ENCODE results near the gene UPK3A. TPM values are rescaled to one million over a fixed set of nuclear protein-coding genes. Genes with fewer than 3 reads are reported as not detected.
A peak's percentile ranks its signal among the peaks of the same experiment; 100 is the strongest.

Gene UPK3A
- total and polyA plus RNA-seq, 9 donors = 0.19 to 4.3 (median 0.43) TPM; not detected in 5

DNA sequence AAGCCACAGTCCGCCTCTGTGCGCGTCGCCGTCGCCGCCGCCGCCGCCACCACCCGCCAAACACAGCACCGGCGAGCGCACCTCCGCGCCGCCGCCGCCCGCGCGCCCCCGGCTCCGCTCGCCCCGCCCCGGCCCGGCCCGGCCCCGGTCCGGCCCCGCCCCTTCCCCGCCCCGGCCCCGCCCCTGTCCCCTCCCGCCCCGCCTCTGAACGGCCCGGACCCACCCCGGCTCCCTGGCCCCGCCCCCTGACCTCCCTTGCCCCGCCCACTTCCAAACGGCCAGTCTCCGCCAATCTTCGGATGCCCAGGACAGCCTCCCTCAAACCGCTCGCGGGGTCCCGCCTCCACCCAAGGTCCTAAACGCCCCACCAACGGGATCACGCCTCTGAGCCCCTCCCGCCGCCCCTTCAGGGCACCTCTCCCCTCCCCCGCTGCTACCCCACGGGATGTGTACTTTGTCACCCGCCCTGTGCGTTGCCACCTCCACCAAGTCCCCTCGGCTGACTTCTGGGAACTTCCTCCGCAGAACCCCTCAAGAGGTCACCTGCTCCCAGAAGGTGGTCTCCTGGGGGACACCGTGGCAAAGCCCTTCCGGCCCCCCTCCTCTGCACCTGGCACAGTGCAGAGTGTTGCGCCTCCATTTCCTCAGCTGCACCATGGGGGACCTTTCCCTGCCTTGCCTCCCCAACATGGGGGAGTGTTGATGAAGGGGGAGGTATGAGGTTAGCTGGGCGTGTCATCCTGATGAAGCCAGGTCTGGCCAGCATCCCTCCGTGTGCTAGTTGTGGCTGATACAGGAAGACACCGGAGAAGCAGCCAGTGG lies 43.7 kb upstream of the UPK3A start, which contains the start of gene KIAA0930:
TSS of gene KIAA0930 (minus strand) at position 85 of the 822 bp plus-strand sequence. CDS start 191 bp downstream, outside the sequence.
- WGBS (ENCODE audit: insufficient coverage) = 2% methylated on average over 31 of the region's 66 CpGs
- DNase-seq = peak; percentile 72

DNA sequence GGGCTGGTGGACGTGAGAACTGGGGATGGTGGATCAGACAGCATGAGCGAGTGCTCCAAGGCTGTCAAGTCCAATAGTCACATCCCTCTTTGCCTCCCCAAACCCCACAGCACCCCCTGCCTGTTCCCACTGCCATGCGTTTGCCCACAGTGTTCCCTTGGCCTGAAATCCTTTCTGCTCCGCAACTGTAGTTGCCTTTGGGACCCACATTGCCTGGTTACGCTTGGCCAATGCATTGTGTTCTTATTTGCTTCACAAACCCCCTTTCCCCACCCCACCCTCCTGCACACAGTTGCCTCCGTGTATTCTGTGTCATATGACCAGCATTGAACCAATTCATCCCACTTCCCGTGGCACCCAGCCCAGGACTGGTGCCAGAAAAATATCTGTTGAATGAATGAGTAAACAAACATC lies 42.0 kb upstream of the UPK3A start:
- Histone ChIP-seq H3K27me3 (ENCODE audit: control insufficient read depth, insufficient read depth, low read length) (peaks cover 3% of the 10 kb centered on the region), H3K36me3 (ENCODE audit: control insufficient read depth, insufficient read depth, low read length) (no peaks in the 10 kb centered on the region), H3K27ac (ENCODE audit: low read length) (no peak overlapping the region), H3K4me3 (ENCODE audit: low read length) (no peak overlapping the region), H3K9me3 (replicated peaks; ENCODE audit: control insufficient read depth, low read depth, low read length) (no peaks in the 10 kb centered on the region), H3K4me1 (ENCODE audit: control insufficient read depth, insufficient read depth, low read length) (peaks cover 28% of the 10 kb centered on the region)
- DNase-seq = no peak
- 62% methylated on average over 4 of the region's 7 CpGs for WGBS (ENCODE audit: insufficient coverage)

More for the DNA sequence above, 43.7 kb upstream of the UPK3A start, which contains the start of gene KIAA0930:
- H3K9me3 ChIP-seq (replicated peaks; ENCODE audit: control insufficient read depth, low read depth, low read length) = no peaks in the 10 kb centered on the region
- H3K4me3 ChIP-seq (ENCODE audit: low read length) = peak within 1 kb of the TSS; percentile 50
- H3K36me3 ChIP-seq (ENCODE audit: control insufficient read depth, insufficient read depth, low read length) = peaks cover 6% of the 10 kb centered on the region
- peaks cover 22% of the 10 kb centered on the region for H3K4me1 ChIP-seq (ENCODE audit: control insufficient read depth, insufficient read depth, low read length)
- H3K27ac ChIP-seq (ENCODE audit: low read length) = no peak within 1 kb of the TSS
- peaks cover 3% of the 10 kb centered on the region for H3K27me3 ChIP-seq (ENCODE audit: control insufficient read depth, insufficient read depth, low read length)

DNA sequence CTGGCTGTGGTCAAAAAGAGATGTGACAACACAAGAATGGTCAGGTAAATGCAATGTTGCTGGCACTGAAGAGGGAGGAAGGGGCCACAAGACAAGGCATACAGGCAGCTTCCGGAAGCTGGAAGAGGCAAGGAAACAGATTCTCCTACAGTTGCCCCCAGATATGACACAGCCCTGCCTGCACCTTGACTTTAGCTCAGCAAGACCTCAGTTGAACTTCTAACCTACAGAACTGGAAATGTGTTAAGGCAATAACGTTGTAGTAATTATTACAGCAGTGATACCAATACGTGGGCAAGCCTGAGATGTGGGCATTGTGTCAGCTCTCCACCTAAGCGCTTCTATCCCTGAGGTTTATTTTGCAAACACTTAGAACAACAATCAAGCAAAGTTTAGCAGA lies 39.8 kb upstream of the UPK3A start:
- WGBS (ENCODE audit: insufficient coverage) = 86% methylated on average over 2 of the region's 4 CpGs
- Histone ChIP-seq H3K9me3 (replicated peaks; ENCODE audit: control insufficient read depth, low read depth, low read length) (no peaks in the 10 kb centered on the region), H3K36me3 (ENCODE audit: control insufficient read depth, insufficient read depth, low read length) (no peaks in the 10 kb centered on the region), H3K27me3 (ENCODE audit: control insufficient read depth, insufficient read depth, low read length) (peaks cover 3% of the 10 kb centered on the region), H3K27ac (ENCODE audit: low read length) (no peak overlapping the region), H3K4me1 (ENCODE audit: control insufficient read depth, insufficient read depth, low read length) (peaks cover 16% of the 10 kb centered on the region), H3K4me3 (ENCODE audit: low read length) (no peak overlapping the region)
- no peak for DNase-seq

DNA sequence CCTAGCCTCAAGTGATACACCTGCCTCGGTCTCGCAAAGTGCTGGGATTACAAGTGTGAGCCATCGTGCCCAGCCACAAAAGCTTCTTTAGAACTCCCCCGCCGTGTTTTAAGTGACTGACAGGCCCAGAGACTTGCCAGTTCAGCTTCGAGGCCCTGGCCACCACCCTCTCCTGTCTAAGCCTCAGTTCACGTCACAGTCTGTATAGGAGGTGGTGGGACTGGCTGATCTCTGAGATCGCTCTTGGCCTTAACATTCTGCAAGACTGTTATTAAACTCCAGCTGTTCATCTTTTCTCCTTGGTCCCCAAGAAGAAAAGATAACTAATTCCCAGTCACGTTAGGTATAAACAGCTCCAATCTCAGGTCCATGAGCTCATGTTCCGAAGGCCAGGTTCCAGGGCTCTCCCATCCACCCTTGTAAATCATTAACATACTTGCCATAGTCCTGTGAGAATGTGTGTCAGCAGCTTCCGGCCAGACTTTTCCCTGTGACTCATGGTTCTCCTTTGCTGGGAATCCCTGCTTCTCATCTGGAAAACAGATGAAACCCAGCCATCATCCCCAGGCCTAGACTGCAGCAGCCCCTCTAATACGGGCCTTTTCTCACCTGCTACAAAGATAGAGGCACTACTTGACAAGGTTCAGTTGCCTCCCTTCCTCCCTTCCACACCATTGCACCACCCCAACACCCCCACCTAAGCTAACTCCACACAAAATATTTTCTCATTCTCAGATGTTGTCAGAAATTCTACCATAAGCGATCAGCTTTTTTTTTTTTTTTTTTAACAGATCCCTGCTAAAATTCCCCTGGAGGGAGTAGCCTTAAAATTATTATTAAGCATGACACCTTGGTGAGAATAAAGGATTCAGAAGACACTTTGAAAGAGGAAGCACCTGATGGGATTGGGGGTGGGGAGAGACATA lies 38.4 kb upstream of the UPK3A start:
- DNase-seq = peak; percentile 84

DNA sequence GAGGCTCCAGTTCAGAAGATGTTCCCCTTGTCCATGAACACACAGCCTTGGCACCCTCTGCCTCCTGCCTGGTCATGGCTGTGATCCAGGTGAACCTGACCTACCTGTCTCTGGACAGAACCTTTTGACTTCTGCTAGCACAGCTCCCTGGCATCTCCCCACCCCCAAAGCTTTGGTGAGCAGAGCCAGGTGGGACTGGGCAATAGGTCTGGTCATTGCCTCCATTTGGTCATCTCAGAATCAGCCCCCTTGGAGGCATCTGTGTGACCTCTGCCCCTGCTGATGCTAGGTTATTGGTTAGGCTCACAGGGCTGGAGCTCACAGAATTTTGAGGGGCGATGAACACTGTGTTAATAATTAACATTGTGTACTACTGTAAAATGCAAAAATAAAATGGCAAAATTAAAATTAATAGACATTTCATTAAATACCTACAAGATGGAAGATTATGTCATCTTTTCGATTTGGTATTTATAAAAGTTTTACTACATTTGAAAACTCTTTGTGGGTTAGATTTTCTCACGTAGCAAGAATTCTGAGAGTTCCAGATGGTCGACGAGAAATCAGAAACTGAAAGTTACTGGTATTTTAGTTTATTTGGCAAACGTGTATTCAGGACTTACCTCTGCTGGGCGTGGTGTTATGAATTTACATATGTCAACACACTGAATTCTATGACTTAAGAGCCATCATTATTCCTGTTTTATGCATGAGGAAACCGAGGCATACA lies 35.8 kb upstream of the UPK3A start:
- WGBS (ENCODE audit: insufficient coverage) = 41% methylated on average over 3 of the region's 8 CpGs
- Histone ChIP-seq H3K27ac (ENCODE audit: low read length) (no peak overlapping the region), H3K4me1 (ENCODE audit: control insufficient read depth, insufficient read depth, low read length) (peaks cover 7% of the 10 kb centered on the region), H3K36me3 (ENCODE audit: control insufficient read depth, insufficient read depth, low read length) (no peaks in the 10 kb centered on the region), H3K9me3 (replicated peaks; ENCODE audit: control insufficient read depth, low read depth, low read length) (no peaks in the 10 kb centered on the region), H3K4me3 (ENCODE audit: low read length) (no peak overlapping the region), H3K27me3 (ENCODE audit: control insufficient read depth, insufficient read depth, low read length) (peaks cover 3% of the 10 kb centered on the region)
- DNase-seq = no peak

More for the DNA sequence above, 38.4 kb upstream of the UPK3A start:
- Histone ChIP-seq H3K36me3 (ENCODE audit: control insufficient read depth, insufficient read depth, low read length) (no peaks in the 10 kb centered on the region), H3K4me3 (ENCODE audit: low read length) (no peak overlapping the region), H3K4me1 (ENCODE audit: control insufficient read depth, insufficient read depth, low read length) (peaks cover 9% of the 10 kb centered on the region), H3K27ac (ENCODE audit: low read length) (peak overlapping the region; percentile 42), H3K27me3 (ENCODE audit: control insufficient read depth, insufficient read depth, low read length) (peaks cover 3% of the 10 kb centered on the region), H3K9me3 (replicated peaks; ENCODE audit: control insufficient read depth, low read depth, low read length) (no peaks in the 10 kb centered on the region)
- 47% methylated on average over 8 of the region's 13 CpGs for WGBS (ENCODE audit: insufficient coverage)

DNA sequence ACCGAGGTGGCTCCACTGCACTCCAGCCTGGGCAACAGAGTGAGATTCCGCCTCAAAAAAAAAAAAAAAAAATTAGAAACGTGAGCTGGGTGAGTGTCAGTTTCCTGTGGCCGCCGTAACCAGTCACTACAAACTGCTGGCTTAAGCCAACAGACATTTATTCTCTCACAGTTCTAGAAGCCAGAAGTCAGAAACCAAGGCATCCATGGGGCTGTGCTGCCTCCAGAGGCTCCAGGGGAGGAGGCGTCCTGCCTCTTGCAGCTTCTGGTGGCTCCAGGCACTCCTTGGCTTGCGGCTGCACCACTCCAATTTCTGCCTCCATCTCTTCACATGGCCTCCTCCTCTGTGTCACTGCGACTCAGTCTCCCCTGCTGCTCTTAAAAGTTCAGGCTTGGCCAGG lies 32.9 kb upstream of the UPK3A start:
- no peaks in the 10 kb centered on the region for H3K9me3 ChIP-seq (replicated peaks; ENCODE audit: control insufficient read depth, low read depth, low read length)
- DNase-seq = no peak
- WGBS (ENCODE audit: insufficient coverage) = 63% methylated on average over 5 of the region's 8 CpGs
- no peaks in the 10 kb centered on the region for H3K4me1 ChIP-seq (ENCODE audit: control insufficient read depth, insufficient read depth, low read length)
- H3K27ac ChIP-seq (ENCODE audit: low read length) = no peak overlapping the region
- no peaks in the 10 kb centered on the region for H3K36me3 ChIP-seq (ENCODE audit: control insufficient read depth, insufficient read depth, low read length)
- peaks cover 3% of the 10 kb centered on the region for H3K27me3 ChIP-seq (ENCODE audit: control insufficient read depth, insufficient read depth, low read length)
- H3K4me3 ChIP-seq (ENCODE audit: low read length) = no peak overlapping the region

DNA sequence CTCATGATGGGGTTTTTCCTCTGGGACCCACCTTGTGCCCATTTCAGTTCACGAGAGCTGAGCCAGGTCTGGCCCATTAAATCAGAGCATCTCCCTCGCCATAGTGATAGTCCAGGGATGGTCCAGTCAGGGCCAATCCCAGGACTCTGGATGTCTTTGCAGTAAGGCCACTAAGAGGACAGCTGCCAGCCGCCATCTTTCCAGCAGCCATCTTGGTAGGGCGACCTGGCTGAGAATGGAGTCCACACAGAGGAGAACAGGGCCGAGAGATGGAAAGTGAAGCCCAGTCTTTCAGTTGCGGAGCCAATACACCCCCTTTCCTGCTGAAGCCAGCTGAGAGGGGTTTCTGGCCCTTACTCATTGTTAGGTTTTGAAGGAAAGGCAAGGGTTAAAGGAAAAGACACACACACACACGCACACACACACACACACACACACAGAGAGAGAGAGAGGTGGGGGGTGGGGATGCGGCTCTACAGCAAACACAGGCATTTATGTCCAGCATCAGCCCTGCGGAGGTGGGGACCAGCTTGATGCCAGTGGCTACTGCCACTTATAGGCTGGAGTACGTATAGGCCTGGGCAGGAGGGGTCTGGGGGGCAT lies 31.6 kb upstream of the UPK3A start:
- H3K9me3 ChIP-seq (replicated peaks; ENCODE audit: control insufficient read depth, low read depth, low read length) = no peaks in the 10 kb centered on the region
- H3K27ac ChIP-seq (ENCODE audit: low read length) = no peak overlapping the region
- no peak for DNase-seq
- no peak overlapping the region for H3K4me3 ChIP-seq (ENCODE audit: low read length)
- WGBS (ENCODE audit: insufficient coverage) = 75% methylated on average over 6 of the region's 10 CpGs
- no peaks in the 10 kb centered on the region for H3K4me1 ChIP-seq (ENCODE audit: control insufficient read depth, insufficient read depth, low read length)
- peaks cover 3% of the 10 kb centered on the region for H3K27me3 ChIP-seq (ENCODE audit: control insufficient read depth, insufficient read depth, low read length)
- H3K36me3 ChIP-seq (ENCODE audit: control insufficient read depth, insufficient read depth, low read length) = no peaks in the 10 kb centered on the region

DNA sequence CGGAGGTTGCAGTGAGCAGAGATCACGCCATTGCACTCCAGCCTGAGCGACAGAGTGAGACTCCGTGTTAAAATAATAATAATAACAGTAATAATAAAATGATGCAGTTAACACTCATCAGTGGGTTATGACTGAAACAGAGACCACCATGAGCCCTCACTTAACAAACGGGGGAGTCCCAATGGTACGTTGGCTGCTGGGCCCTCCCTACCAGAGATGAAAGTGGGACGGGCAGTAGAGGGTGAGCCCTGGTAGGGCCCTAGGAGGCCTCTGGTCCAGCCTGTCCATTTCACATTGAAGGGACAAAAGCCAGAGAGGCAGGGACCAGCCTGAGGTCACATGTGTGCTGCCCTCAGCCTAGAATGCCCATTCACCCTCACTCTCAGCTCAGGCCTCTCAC lies 30.4 kb upstream of the UPK3A start:
- 80% methylated on average over 2 of the region's 7 CpGs for WGBS (ENCODE audit: insufficient coverage)
- no peak for DNase-seq
- Histone ChIP-seq H3K36me3 (ENCODE audit: control insufficient read depth, insufficient read depth, low read length) (no peaks in the 10 kb centered on the region), H3K4me3 (ENCODE audit: low read length) (no peak overlapping the region), H3K27ac (ENCODE audit: low read length) (no peak overlapping the region), H3K27me3 (ENCODE audit: control insufficient read depth, insufficient read depth, low read length) (no peaks in the 10 kb centered on the region), H3K4me1 (ENCODE audit: control insufficient read depth, insufficient read depth, low read length) (no peaks in the 10 kb centered on the region), H3K9me3 (replicated peaks; ENCODE audit: control insufficient read depth, low read depth, low read length) (no peaks in the 10 kb centered on the region)

DNA sequence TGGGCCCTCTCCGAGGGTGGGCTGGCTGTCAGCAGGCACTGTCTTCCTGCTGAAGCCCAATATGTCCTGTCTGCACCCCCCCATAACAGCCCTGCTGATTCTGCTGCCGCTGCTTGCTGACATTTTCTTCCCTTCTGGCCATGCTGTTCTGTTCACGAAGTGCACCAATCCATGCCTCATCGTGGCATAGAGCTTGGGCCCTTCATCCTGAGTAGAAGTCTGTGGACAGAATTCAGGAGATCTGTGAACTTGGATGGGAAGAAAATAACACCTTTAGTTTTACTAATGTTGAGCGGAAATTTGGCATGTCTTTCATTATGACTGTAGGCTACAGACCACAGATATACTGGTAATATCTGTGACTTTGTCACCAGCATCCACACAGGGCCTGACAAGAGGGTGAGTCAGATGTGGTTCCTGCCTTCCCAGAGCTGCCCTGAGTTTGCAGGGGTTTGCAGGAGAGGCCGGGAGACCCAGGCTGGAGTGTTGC lies 29.9 kb upstream of the UPK3A start:
- Histone ChIP-seq H3K27ac (ENCODE audit: low read length) (no peak overlapping the region), H3K36me3 (ENCODE audit: control insufficient read depth, insufficient read depth, low read length) (no peaks in the 10 kb centered on the region), H3K27me3 (ENCODE audit: control insufficient read depth, insufficient read depth, low read length) (no peaks in the 10 kb centered on the region), H3K4me3 (ENCODE audit: low read length) (no peak overlapping the region), H3K9me3 (replicated peaks; ENCODE audit: control insufficient read depth, low read depth, low read length) (no peaks in the 10 kb centered on the region), H3K4me1 (ENCODE audit: control insufficient read depth, insufficient read depth, low read length) (no peaks in the 10 kb centered on the region)
- WGBS (ENCODE audit: insufficient coverage) = 80% methylated on average over 3 of the region's 6 CpGs
- no peak for DNase-seq
